Hematopoietic multipotent progenitor cell treated with erythropoietin and hydrocortisone succinate and interleukin-3 and kit ligand, for 15 days (in vitro differentiated cells): ENCODE data around the gene HSH2D.

Experiments used
- DNase-seq: peaks from one replicate; pipeline ENCODE4 v3.0.0-alpha.2; 2015; ENCODE audit warnings: low spot score

HSH2D gene

GRCh38 chr19:16193466-16193865, 50.0 kb downstream of the HSH2D start:
- no peak for DNase-seq

GRCh38 chr19:16197188-16197621, 53.7 kb downstream of the HSH2D start:
- no peak for DNase-seq

- peak; percentile 97 for DNase-seq
These were observed 54.3 kb downstream of the HSH2D start, which contains the start of gene AP1M1 for GRCh38 chr19:16197622-16198369. AP1M1 (plus strand) TSS chr19:16197911; CDS start chr19:16198027, 116 bp downstream.

GRCh38 chr19:16198370-16198651, 54.8 kb downstream of the HSH2D start:
- peak; percentile 18 for DNase-seq

GRCh38 chr19:16199275-16199932, 55.9 kb downstream of the HSH2D start:
- no peak for DNase-seq

- no peak for DNase-seq
These were observed 56.8 kb downstream of the HSH2D start for GRCh38 chr19:16200038-16201010.

- no peak for DNase-seq
These were observed 57.5 kb downstream of the HSH2D start for GRCh38 chr19:16201011-16201391.

GRCh38 chr19:16202320-16203255, 59.1 kb downstream of the HSH2D start:
- no peak for DNase-seq

GRCh38 chr19:16203256-16204004, 59.9 kb downstream of the HSH2D start:
- no peak for DNase-seq

- DNase-seq: no peak
These were observed 60.5 kb downstream of the HSH2D start for GRCh38 chr19:16204005-16204294.

GRCh38 chr19:16205205-16206045, 61.9 kb downstream of the HSH2D start:
- no peak for DNase-seq

- DNase-seq: no peak
These were observed 62.6 kb downstream of the HSH2D start for GRCh38 chr19:16206046-16206605.

- DNase-seq: no peak
These were observed 63.2 kb downstream of the HSH2D start for GRCh38 chr19:16206637-16207036.

- no peak for DNase-seq
These were observed 63.6 kb downstream of the HSH2D start for GRCh38 chr19:16207063-16207462.

GRCh38 chr19:16207490-16208025, 64.1 kb downstream of the HSH2D start:
- no peak for DNase-seq
